ENCODE results near the gene ZNF629. TPM values are rescaled to one million over a fixed set of nuclear protein-coding genes. Genes with fewer than 3 reads are reported as not detected.

ZNF629 gene
- total RNA-seq, 6 experiments from 2014 or later, result 3.7 to 4.8 (median 4.3) TPM

- Histone ChIP-seq H3K4me1 (peaks cover 0 to 21% (median 4%) of the 10 kb centered on the region in 4 donors), H3K4me3 (no peak overlapping the region), H3K27me3 (no peaks in the 10 kb centered on the region), H3K27ac (no peak overlapping the region), H3K9me3 (no peaks in the 10 kb centered on the region), H3K36me3 (peaks cover 0 to 12% (median 0%) of the 10 kb centered on the region in 4 donors)
- ATAC-seq (no peak), DNase-seq (no peak)
- intact Hi-C loops (cut with DNase I), result loop anchor here in 1 of 2 donors (10.0 kb wide), 1 partner anchor 52 kb away; no protein-coding TSS in a partner anchor
- TF ChIP-seq POLR2A (IDR thresholded peaks at IDR 0.05) (no peak), CTCF (IDR thresholded peaks at IDR 0.05) (no peak)
- WGBS (ENCODE audit: insufficient coverage, low coverage, low lambda C conversion rate, missing lambda C conversion rate), result no CpG with 5 or more reads among the region's 13 CpGs
Observed at GRCh38 chr16:30756781-30757100, 30.3 kb downstream of the ZNF629 start.

GRCh38 chr16:30755955-30756780, 30.8 kb downstream of the ZNF629 start:
- intact Hi-C loops (cut with DNase I), result loop anchor here in 1 of 2 donors (10.0 kb wide), 1 partner anchor 51 kb away; no protein-coding TSS in a partner anchor
- H3K36me3 ChIP-seq, result peaks cover 0 to 17% (median 2%) of the 10 kb centered on the region in 4 donors

GRCh38 chr16:30753596-30753995, 33.4 kb downstream of the ZNF629 start:
- H3K4me1 ChIP-seq, result peaks cover 0 to 11% (median 0%) of the 10 kb centered on the region in 4 donors
- H3K27me3 ChIP-seq, result no peaks in the 10 kb centered on the region
- DNase-seq (no peak), ATAC-seq (peak in 1 of 4 donors; percentile 25)
- no peaks in the 10 kb centered on the region for H3K9me3 ChIP-seq
- no peak overlapping the region for H3K4me3 ChIP-seq
- peaks cover 0 to 21% (median 3%) of the 10 kb centered on the region in 4 donors for H3K36me3 ChIP-seq
- WGBS (ENCODE audit: insufficient coverage, low coverage, low lambda C conversion rate, missing lambda C conversion rate), result 40% methylated on average over 1 of the region's 4 CpGs
- TF ChIP-seq CTCF (IDR thresholded peaks at IDR 0.05) (no peak), POLR2A (IDR thresholded peaks at IDR 0.05) (no peak)
- no peak overlapping the region for H3K27ac ChIP-seq
- intact Hi-C loops (cut with DNase I), result loop anchor here in 1 of 2 donors (10.0 kb wide), 1 partner anchor 49 kb away; no protein-coding TSS in a partner anchor

More at GRCh38 chr16:30755955-30756780, 30.8 kb downstream of the ZNF629 start:
- Histone ChIP-seq H3K27ac (no peak overlapping the region), H3K27me3 (no peaks in the 10 kb centered on the region), H3K4me3 (no peak overlapping the region), H3K4me1 (peaks cover 0 to 16% (median 2%) of the 10 kb centered on the region in 4 donors), H3K9me3 (no peaks in the 10 kb centered on the region)
- DNase-seq (no peak), ATAC-seq (no peak)
- WGBS (ENCODE audit: insufficient coverage, low coverage, low lambda C conversion rate, missing lambda C conversion rate), result 96% methylated on average over 9 of the region's 20 CpGs
- no peak for TF ChIP-seq POLR2A (IDR thresholded peaks at IDR 0.05)

GRCh38 chr16:30750876-30751465, 36.0 kb downstream of the ZNF629 start:
- WGBS (ENCODE audit: insufficient coverage, low coverage, low lambda C conversion rate, missing lambda C conversion rate), result 96% methylated on average over 4 of the region's 20 CpGs
- Histone ChIP-seq H3K27ac (no peak overlapping the region), H3K36me3 (peaks cover 0 to 19% (median 3%) of the 10 kb centered on the region in 4 donors), H3K4me3 (no peak overlapping the region), H3K4me1 (peaks cover 0 to 13% (median 8%) of the 10 kb centered on the region in 4 donors), H3K9me3 (no peaks in the 10 kb centered on the region), H3K27me3 (no peaks in the 10 kb centered on the region)
- intact Hi-C loops (cut with DNase I), result loop anchor here in 1 of 2 donors (10.0 kb wide), 1 partner anchor 46 kb away; no protein-coding TSS in a partner anchor
- TF ChIP-seq CTCF (IDR thresholded peaks at IDR 0.05) (no peak), POLR2A (IDR thresholded peaks at IDR 0.05) (no peak)
- DNase-seq, result no peak
- no peak for ATAC-seq

Data from right lobe of liver (tissue), 6 donors.